Chondrocyte (in vitro differentiated cells): ENCODE results near the gene TRPM4. TPM values are rescaled to one million over a fixed set of nuclear protein-coding genes. Genes with fewer than 3 reads are reported as not detected.
A peak's percentile ranks its signal among the peaks of the same experiment; 100 is the strongest.

Source experiments
- DNase-seq: peaks from one replicate; pipeline ENCODE4 v3.0.0; 2021; ENCODE audit warnings: mixed read lengths, low spot score
- H3K27ac Mint-ChIP-seq: one replicate; pipeline ENCODE4 v1.8.0; 2021; ENCODE audit warnings: mild to moderate bottlenecking, moderate library complexity, mixed read lengths; ENCODE audit not compliant: unreplicated experiment
- H3K27me3 Mint-ChIP-seq: 2 replicates; pipeline ENCODE4 v1.8.0; 2021; ENCODE audit warnings: low read depth, mixed read lengths
- H3K36me3 Mint-ChIP-seq: 2 replicates; pipeline ENCODE4 v1.8.0; 2021; ENCODE audit warnings: low read depth, mixed read lengths
- H3K4me1 Mint-ChIP-seq: 2 replicates; pipeline ENCODE4 v1.8.0; 2021; ENCODE audit warnings: low read depth, mild to moderate bottlenecking, mixed read lengths
- H3K4me3 Mint-ChIP-seq: one replicate; pipeline ENCODE4 v1.8.0; 2021; ENCODE audit warnings: mild to moderate bottlenecking, moderate library complexity, mixed read lengths; ENCODE audit not compliant: unreplicated experiment
- H3K9me3 Mint-ChIP-seq: 2 replicates; pipeline ENCODE4 v1.8.0; 2021; ENCODE audit warnings: low read depth, mixed read lengths
- CTCF ChIP-seq: fragments of 200-600 bp; sonication (generic); IDR thresholded peaks from 2 replicates; pipeline ENCODE4 v1.5.0; 2021; ENCODE audit warnings: antibody characterized with exemption, mild to moderate bottlenecking, moderate library complexity
- total RNA-seq: library from RNA; stranded (reverse); gene quantifications from 3 replicates; pipeline ENCODE4 v1.2.1, GENCODE V29; 2021

The TRPM4 gene
- total RNA-seq, 1 donor from 2014 or later, result 50.2 TPM

- Mint-ChIP-seq H3K36me3 (peaks cover under 1% of the 10 kb centered on the region), H3K27me3 (no peaks in the 10 kb centered on the region), H3K4me3 (peak within 1 kb of the TSS; percentile 78), H3K27ac (peak within 1 kb of the TSS; percentile 82), H3K4me1 (peaks cover 50% of the 10 kb centered on the region), H3K9me3 (no peaks in the 10 kb centered on the region)
- no peak for DNase-seq
- peak; percentile 76 for TF ChIP-seq CTCF
Measured at GRCh38 chr19:49113762-49114629, 43.6 kb upstream of the TRPM4 start, which contains the start of gene LIN7B. TSS of gene LIN7B (plus strand) at chr19:49114370. CDS start at chr19:49114405, 35 bp downstream.

GRCh38 chr19:49114630-49115363 lies 42.8 kb upstream of the TRPM4 start:
- peak overlapping the region; percentile 12 for H3K27ac Mint-ChIP-seq
- TF ChIP-seq CTCF, result no peak
- peak overlapping the region; percentile 73 for H3K4me3 Mint-ChIP-seq
- no peak for DNase-seq
- H3K27me3 Mint-ChIP-seq, result no peaks in the 10 kb centered on the region
- H3K36me3 Mint-ChIP-seq, result no peaks in the 10 kb centered on the region
- H3K9me3 Mint-ChIP-seq, result no peaks in the 10 kb centered on the region
- H3K4me1 Mint-ChIP-seq, result peaks cover 43% of the 10 kb centered on the region

GRCh38 chr19:49116544-49116943 lies 41.0 kb upstream of the TRPM4 start:
- TF ChIP-seq CTCF, result no peak
- peak overlapping the region; percentile 25 for H3K4me3 Mint-ChIP-seq
- H3K27me3 Mint-ChIP-seq, result no peaks in the 10 kb centered on the region
- DNase-seq, result no peak
- no peaks in the 10 kb centered on the region for H3K36me3 Mint-ChIP-seq
- H3K27ac Mint-ChIP-seq, result peak overlapping the region; percentile 24
- H3K9me3 Mint-ChIP-seq, result no peaks in the 10 kb centered on the region
- peaks cover 37% of the 10 kb centered on the region for H3K4me1 Mint-ChIP-seq

- TF ChIP-seq CTCF, result no peak
- H3K4me1 Mint-ChIP-seq, result peaks cover 37% of the 10 kb centered on the region
- no peak for DNase-seq
- peak overlapping the region; percentile 83 for H3K4me3 Mint-ChIP-seq
- H3K27ac Mint-ChIP-seq, result peak overlapping the region; percentile 93
- H3K9me3 Mint-ChIP-seq, result no peaks in the 10 kb centered on the region
- H3K27me3 Mint-ChIP-seq, result no peaks in the 10 kb centered on the region
- no peaks in the 10 kb centered on the region for H3K36me3 Mint-ChIP-seq
Measured at GRCh38 chr19:49117677-49118564, 39.7 kb upstream of the TRPM4 start.
